Stimulated activated CD4-positive, alpha-beta T cell treated with anti-CD3 and anti-CD28 coated beads, Interleukin-2, amount 100 ng/mL, for 24 hours (primary cell): ENCODE results near the gene MPRIP.
"Not testable (repeated sequence)": the region's sequence is repeated elsewhere in the genome, so short reads cannot be mapped to it uniquely, and the experiment has no call there.

Experiments used
- DNase-seq, 2 donors: peaks; one replicate each; pipeline ENCODE4 v3.0.0-alpha.2; 2020

MPRIP gene

GRCh38 chr17:17151541-17151940 lies 109.3 kb downstream of the MPRIP start:
- DNase-seq, result no peak

GRCh38 chr17:17151962-17152361 lies 109.7 kb downstream of the MPRIP start:
- DNase-seq, result peak in 1 of 2 donors; percentile 29

DNA sequence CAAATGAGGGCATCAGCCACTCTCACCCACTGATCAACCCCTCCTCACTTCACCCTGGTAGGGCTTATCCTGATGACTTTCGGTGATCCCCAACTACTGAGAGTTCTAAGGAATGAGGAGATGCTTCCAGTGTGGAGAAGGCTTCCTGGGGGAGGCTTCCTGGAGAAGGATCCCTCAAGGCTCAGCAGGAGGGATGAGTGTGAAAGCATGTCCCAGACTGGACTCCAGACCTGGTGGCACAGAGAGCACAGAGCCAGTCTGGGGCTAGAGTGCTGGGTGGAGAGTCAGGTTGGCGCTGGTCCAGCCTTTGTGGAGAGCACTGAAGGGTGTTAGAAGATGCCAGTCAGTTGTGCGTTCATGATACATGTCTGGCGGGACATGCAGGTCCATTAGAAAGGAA lies 110.1 kb downstream of the MPRIP start:
- DNase-seq, result no peak

DNA sequence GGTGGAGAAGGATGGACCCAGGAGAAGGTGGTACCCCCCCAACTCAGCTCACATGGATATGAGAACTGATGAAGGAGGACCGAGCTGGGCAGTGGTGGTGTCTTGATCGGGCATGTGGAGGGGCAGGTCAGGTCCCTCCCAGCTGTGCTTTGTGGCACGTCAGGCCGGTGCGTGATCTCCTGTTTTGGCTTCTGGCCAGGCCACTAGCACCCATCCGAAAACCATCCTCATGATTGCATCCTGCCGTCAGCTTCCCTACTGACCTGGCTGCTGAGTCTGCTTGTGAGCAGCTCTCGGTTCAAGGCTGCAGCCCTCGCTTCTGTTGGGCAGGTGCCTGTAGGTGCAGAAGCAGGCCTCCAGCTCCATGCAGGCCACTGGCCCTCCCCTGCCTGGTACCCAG lies 110.8 kb downstream of the MPRIP start:
- no peak for DNase-seq

- DNase-seq, result no peak
These were observed 111.5 kb downstream of the MPRIP start for GRCh38 chr17:17153709-17154108.

DNA sequence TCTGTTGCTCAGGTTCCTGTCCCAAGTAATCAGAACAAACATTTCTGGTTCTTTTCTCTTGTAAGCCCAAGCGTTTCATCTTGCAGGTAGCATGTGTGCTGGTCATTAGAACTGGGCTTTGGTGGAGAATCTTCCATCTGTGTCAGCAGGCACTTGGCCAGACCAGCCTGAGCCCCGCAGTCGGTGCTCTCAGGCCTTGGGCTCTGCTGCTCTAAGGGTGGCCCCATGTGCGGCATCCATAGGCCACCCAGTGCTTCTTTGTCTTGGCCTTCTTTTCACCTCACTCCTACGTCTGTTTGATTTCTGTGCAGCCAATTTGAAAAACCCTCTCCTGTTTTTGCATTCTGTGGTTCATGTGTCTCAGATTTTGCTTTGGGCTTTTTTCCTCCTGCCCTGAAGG lies 112.3 kb downstream of the MPRIP start:
- DNase-seq, result no peak

- no peak for DNase-seq
These were observed 112.7 kb downstream of the MPRIP start for GRCh38 chr17:17154981-17155380.

DNA sequence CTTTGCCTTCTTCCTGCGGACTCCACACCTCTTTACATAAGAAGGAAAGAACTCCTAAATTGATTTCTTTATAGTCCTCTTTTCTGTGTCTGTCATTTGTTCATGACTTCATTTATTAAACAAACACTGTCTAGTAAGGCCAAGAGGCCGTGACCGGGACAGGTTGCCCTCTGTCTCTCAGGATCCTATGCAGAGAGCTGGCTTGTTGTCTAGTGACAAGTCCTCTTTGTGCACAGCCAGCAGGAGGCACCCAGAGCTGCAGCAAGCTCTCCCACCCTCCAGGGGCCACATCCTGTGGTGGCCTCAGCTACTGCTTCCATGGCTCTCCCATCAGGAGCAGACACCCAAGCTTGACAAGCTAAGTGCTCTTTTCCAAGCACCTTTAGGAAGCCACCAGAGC lies 113.3 kb downstream of the MPRIP start:
- DNase-seq, result no peak

GRCh38 chr17:17156107-17156506 lies 113.8 kb downstream of the MPRIP start:
- no peak for DNase-seq

GRCh38 chr17:17156511-17156910 lies 114.3 kb downstream of the MPRIP start:
- DNase-seq, result no peak

DNA sequence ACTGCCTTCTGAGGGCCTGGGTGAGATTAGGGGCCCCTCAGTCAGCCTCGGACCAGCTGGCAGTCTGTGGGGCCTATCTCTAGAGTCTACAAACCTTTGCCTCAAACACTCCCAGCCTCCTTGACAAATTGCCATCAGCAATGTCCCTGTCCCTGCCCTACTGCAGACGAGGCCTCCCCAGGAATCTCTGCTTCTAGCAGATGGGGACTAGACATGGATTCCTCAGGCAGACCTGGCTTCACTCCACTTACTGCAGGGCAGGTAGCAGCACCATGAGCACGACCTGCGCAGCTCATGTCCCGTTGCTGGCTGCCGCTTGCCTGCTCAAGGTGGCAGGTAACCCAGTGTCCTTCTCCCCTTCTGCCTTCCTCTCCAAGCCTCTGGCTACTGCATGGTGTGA lies 114.8 kb downstream of the MPRIP start:
- DNase-seq, result no peak

GRCh38 chr17:17158506-17158905 lies 116.2 kb downstream of the MPRIP start:
- DNase-seq, result not testable (repeated sequence)

GRCh38 chr17:17159571-17159970 lies 117.3 kb downstream of the MPRIP start:
- no peak for DNase-seq

- DNase-seq, result no peak
These were observed 118.9 kb downstream of the MPRIP start for GRCh38 chr17:17161121-17161520.

- no peak for DNase-seq
These were observed 119.5 kb downstream of the MPRIP start for GRCh38 chr17:17161759-17162158.

DNA sequence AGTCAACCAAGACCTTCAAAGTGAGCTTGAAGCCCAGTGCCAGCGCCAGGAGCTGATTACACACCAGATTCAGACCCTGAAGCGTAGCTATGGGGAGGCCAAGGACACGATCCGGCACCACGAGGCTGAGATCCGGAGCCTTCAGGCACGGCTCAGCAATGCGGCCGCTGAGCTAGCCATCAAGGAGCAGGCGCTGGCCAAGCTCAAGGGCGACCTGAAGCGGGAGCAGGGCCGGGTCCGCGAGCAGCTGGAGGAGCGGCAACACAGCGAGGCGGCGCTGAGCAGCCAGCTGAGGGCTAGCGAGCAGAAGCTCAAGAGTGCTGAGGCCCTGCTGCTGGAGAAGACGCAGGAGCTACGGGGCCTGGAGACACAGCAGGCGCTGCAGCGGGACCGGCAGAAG lies 121.9 kb downstream of the MPRIP start:
- DNase-seq, result no peak

- no peak for DNase-seq
These were observed 122.4 kb downstream of the MPRIP start for GRCh38 chr17:17164676-17165075.

- DNase-seq, result no peak
These were observed 123.5 kb downstream of the MPRIP start for GRCh38 chr17:17165666-17166308.

- no peak for DNase-seq
These were observed 124.2 kb downstream of the MPRIP start for GRCh38 chr17:17166446-17166845.

DNA sequence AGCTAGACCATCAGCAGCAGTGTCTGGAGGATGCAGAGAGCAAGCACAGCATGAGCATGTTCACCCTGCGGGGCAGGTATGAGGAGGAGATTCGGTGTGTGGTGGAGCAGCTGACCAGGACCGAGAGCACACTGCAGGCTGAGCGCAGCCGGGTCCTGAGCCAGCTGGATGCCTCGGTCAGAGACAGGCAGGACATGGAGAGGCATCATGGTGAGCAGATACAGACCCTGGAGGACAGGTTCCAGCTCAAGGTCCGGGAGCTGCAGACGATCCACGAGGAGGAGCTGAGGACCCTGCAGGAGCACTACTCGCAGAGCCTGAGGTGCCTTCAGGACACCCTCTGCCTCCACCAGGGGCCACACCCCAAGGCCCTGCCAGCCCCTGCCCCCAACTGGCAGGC lies 125.1 kb downstream of the MPRIP start:
- no peak for DNase-seq

DNA sequence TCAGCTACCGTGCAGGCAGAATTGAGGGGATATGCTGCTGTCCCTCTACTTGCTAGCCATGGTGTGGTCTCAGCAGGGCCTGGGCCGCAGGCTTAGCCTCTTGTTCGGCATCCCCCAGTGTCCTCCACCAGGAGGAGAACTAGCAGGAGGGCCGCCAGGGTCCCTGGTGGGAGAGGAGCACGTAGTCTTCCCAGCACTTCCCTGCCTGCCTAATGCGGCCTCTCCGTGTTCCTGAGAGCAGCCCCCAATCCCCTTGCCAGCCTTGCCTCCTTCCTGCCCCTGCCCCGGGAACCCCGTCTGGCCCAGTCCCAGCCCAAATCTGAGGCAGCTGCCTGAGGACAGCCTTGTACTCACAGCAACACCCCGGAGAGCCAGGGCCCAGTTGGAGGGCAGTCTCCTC lies 125.7 kb downstream of the MPRIP start:
- DNase-seq, result no peak

- DNase-seq, result no peak
These were observed 126.1 kb downstream of the MPRIP start for GRCh38 chr17:17168401-17168800.

- no peak for DNase-seq
These were observed 127.1 kb downstream of the MPRIP start for GRCh38 chr17:17169396-17169795.

GRCh38 chr17:17170346-17170985 lies 128.2 kb downstream of the MPRIP start:
- DNase-seq, result no peak

GRCh38 chr17:17171186-17171585 lies 128.9 kb downstream of the MPRIP start:
- no peak for DNase-seq
